ENCODE data around the gene OSTN.

OSTN gene

DNA sequence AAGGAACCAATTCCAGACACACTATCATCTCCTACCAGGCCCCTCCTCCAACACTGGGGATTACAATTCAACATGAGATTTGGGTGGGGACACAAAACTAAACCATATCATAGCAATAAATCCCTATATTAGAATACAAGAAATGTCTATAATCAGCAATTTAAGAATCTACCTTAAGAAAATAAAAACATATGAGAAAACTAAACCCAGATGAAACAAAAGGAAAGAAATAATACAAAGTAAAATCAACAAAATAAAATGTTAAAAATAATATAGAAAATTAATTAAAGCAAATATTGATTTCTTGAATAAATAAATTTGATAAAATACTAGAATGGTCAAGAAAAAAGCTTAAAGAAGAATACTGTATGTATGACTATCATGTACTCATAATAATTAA is 6.1 kb upstream of the OSTN start:
- Histone ChIP-seq H3K27me3 (ENCODE audit: insufficient read depth, poor library complexity, severe bottlenecking) (peaks cover under 1% of the 10 kb centered on the region), H3K27ac (replicated peaks) (no peak overlapping the region), H3K4me3 (replicated peaks; ENCODE audit: insufficient read depth, low read length) (no peak overlapping the region)
- no peak for DNase-seq (ENCODE audit: low read depth in 1 of 2, low spot score in 1 of 2)
- no peak for TF ChIP-seq GABPA (IDR thresholded peaks at IDR 0.05; ENCODE audit: low read depth)
- TF ChIP-seq, protein P1, sequence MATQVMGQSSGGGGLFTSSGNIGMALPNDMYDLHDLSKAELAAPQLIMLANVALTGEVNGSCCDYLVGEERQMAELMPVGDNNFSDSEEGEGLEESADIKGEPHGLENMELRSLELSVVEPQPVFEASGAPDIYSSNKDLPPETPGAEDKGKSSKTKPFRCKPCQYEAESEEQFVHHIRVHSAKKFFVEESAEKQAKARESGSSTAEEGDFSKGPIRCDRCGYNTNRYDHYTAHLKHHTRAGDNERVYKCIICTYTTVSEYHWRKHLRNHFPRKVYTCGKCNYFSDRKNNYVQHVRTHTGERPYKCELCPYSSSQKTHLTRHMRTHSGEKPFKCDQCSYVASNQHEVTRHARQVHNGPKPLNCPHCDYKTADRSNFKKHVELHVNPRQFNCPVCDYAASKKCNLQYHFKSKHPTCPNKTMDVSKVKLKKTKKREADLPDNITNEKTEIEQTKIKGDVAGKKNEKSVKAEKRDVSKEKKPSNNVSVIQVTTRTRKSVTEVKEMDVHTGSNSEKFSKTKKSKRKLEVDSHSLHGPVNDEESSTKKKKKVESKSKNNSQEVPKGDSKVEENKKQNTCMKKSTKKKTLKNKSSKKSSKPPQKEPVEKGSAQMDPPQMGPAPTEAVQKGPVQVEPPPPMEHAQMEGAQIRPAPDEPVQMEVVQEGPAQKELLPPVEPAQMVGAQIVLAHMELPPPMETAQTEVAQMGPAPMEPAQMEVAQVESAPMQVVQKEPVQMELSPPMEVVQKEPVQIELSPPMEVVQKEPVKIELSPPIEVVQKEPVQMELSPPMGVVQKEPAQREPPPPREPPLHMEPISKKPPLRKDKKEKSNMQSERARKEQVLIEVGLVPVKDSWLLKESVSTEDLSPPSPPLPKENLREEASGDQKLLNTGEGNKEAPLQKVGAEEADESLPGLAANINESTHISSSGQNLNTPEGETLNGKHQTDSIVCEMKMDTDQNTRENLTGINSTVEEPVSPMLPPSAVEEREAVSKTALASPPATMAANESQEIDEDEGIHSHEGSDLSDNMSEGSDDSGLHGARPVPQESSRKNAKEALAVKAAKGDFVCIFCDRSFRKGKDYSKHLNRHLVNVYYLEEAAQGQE (IDR thresholded peaks at IDR 0.05; ENCODE audit: insufficient replicate concordance, low read depth), result no peak

GRCh38 chr3:191197761-191198306 is 1.2 kb upstream of the OSTN start:
- no peak for TF ChIP-seq CTCF (IDR thresholded peaks at IDR 0.05; ENCODE audit: insufficient read depth, low read length)
- TF ChIP-seq SPI1 (IDR thresholded peaks at IDR 0.05; ENCODE audit: borderline replicate concordance, low read depth), result no peak
- TF ChIP-seq POLR2AphosphoS5 (IDR thresholded peaks at IDR 0.05; ENCODE audit: low read depth), result no peak
- no peak overlapping the region for H3K4me3 ChIP-seq (replicated peaks; ENCODE audit: insufficient read depth, low read length)
- H3K27ac ChIP-seq (replicated peaks), result no peak overlapping the region
- H3K27me3 ChIP-seq (ENCODE audit: insufficient read depth, poor library complexity, severe bottlenecking), result peaks cover 2% of the 10 kb centered on the region
- no peak for DNase-seq (ENCODE audit: low read depth in 1 of 2, low spot score in 1 of 2)

DNA sequence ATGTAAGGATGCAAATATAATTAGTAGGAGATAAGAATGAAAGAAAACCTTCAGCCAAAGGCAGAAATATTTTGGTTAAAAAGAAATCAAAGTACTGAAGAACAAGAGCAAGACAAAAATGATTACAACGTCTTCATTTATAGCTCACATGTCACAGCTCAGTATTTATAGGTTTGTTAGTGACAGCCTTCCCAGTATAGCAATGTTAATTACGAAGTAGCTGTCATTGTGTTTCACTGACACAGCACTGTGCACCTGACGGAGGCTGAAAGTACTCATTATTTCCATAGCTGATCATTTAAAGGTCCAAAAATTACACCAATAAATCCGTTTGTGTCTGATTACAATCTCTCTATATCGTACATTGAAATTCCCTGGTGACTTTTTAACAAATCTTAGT is 561 bp upstream of the OSTN start:
- DNase-seq (ENCODE audit: low read depth in 1 of 2, low spot score in 1 of 2), result no peak
- TF ChIP-seq, protein P1 (IDR thresholded peaks at IDR 0.05; ENCODE audit: insufficient replicate concordance, low read depth), result no peak
- TF ChIP-seq CTCF (IDR thresholded peaks at IDR 0.05; ENCODE audit: insufficient read depth, low read length), result no peak
- TF ChIP-seq GABPA (IDR thresholded peaks at IDR 0.05; ENCODE audit: low read depth), result no peak
- TF ChIP-seq POLR2AphosphoS5 (IDR thresholded peaks at IDR 0.05; ENCODE audit: low read depth), result no peak
- no peak for TF ChIP-seq SPI1 (IDR thresholded peaks at IDR 0.05; ENCODE audit: borderline replicate concordance, low read depth)
- Histone ChIP-seq H3K4me3 (replicated peaks; ENCODE audit: insufficient read depth, low read length) (no peak overlapping the region), H3K27ac (replicated peaks) (no peak overlapping the region), H3K27me3 (ENCODE audit: insufficient read depth, poor library complexity, severe bottlenecking) (peaks cover 2% of the 10 kb centered on the region)

DNA sequence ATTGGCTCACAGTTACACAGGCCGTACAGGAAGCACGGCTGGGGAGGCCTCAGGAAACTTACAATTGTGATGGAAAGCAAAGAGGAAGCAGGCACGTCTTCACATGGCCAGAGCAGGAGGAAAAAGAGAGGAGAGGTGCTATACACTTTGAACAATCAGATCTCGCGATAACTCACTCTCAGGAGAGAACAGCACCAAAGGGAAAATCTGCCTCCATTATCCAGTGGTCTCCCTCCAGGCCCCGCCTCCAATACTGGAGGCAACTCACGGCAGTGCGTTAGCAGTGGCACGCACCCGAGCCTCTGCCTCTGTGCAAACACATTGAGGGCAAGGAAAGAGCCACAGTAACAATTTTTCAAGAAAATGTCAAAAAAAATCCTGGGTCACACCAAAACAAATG is 11.0 kb downstream of the OSTN start:
- Histone ChIP-seq H3K27me3 (ENCODE audit: insufficient read depth, poor library complexity, severe bottlenecking) (no peaks in the 10 kb centered on the region), H3K4me3 (replicated peaks; ENCODE audit: insufficient read depth, low read length) (no peak overlapping the region), H3K27ac (replicated peaks) (no peak overlapping the region)
- TF ChIP-seq GABPA (IDR thresholded peaks at IDR 0.05; ENCODE audit: low read depth) (no peak), SPI1 (IDR thresholded peaks at IDR 0.05; ENCODE audit: borderline replicate concordance, low read depth) (no peak), CTCF (IDR thresholded peaks at IDR 0.05; ENCODE audit: insufficient read depth, low read length) (no peak), POLR2AphosphoS5 (IDR thresholded peaks at IDR 0.05; ENCODE audit: low read depth) (no peak)
- TF ChIP-seq, protein P1 (IDR thresholded peaks at IDR 0.05; ENCODE audit: insufficient replicate concordance, low read depth), result no peak
- DNase-seq (ENCODE audit: low read depth in 1 of 2, low spot score in 1 of 2), result no peak

All from HL-60 (cell line).